PFSK-1 (cell line): ENCODE data around the gene HDAC4.

Experiments used
- POLR2AphosphoS5 ChIP-seq: IDR thresholded peaks from 2 replicates; pipeline ENCODE4 v1.6.1; 2012; ENCODE audit warnings: low read depth, mild to moderate bottlenecking, control low read depth, low read length, moderate library complexity
- REST ChIP-seq, 2 experiments: IDR thresholded peaks; 2 replicates each; pipeline versions ENCODE4 v1.6.1 to v1.8.0; 2011 to 2012; ENCODE audit warnings: low read depth in 2 of 2, low read length in 2 of 2, control low read depth in 1 of 2, inconsistent platforms in 1 of 2, mild to moderate bottlenecking in 1 of 2, moderate library complexity in 1 of 2; ENCODE audit not compliant: insufficient read depth in 1 of 2
- SIN3A ChIP-seq: IDR thresholded peaks from 2 replicates; pipeline ENCODE4 v1.6.1; 2012; ENCODE audit warnings: mild to moderate bottlenecking, low read length, moderate library complexity, borderline replicate concordance; ENCODE audit not compliant: insufficient read depth
- TAF1 ChIP-seq: IDR thresholded peaks from 2 replicates; pipeline ENCODE4 v1.6.1; 2012; ENCODE audit warnings: low read length, control low read depth, borderline replicate concordance; ENCODE audit not compliant: insufficient read depth

- TF ChIP-seq POLR2AphosphoS5 = no peak
- TF ChIP-seq SIN3A = no peak
- no peak for TF ChIP-seq TAF1
- no peak for TF ChIP-seq REST (IDR thresholded peaks at IDR 0.05; ENCODE audit: insufficient read depth in 1 of 2, low read depth in 2 of 2, low read length in 2 of 2)
These were observed 238.5 kb downstream of the HDAC4 start for GRCh38 chr2:239162141-239162821.
